HepG2 (cell line): ENCODE measurements around the gene SYPL2. TPM values are rescaled to one million over a fixed set of nuclear protein-coding genes. Genes with fewer than 3 reads are reported as not detected.

Experiments
- ATAC-seq: fragments of 200-7000 bp; cut with Tn5 transposase; 3 replicates; pipeline ENCODE4 v1.9.1; 2020; ENCODE audit warnings: mild to moderate bottlenecking, moderate library complexity
- BruUV-seq: library from RNA; stranded (reverse); fragments of 400-500 nt; replicated peaks from 2 replicates; lab custom pipeline; 2021; lab: Mats Ljungman, UMichigan
- CTCF ChIA-PET: fragments of 300-600 bp; formaldehyde crosslinking; extraction: SDS; loops from one replicate; lab custom pipeline; 2021; ENCODE audit warnings: low total read pairs, inconsistent platforms, low intra/inter-chr PET ratio; lab: Yijun Ruan, JAX
- POLR2A ChIA-PET: fragments of 350-600 bp; sonication (Branson Sonifier 250); formaldehyde crosslinking; loops from one replicate; lab custom pipeline; 2020; ENCODE audit warnings: antibody characterized with exemption, inconsistent platforms; lab: Yijun Ruan, JAX
- DNase-seq: peaks from one replicate; pipeline ENCODE4 v3.0.0-alpha.2; 2015; ENCODE audit warnings: low spot score
- FAIRE-seq: peaks from 3 replicates; lab custom pipeline; 2011; peaks lifted over from hg19 to GRCh38; lab: Jason Lieb, UNC
- H2AFZ ChIP-seq: one replicate; pipeline ENCODE4 v1.6.1; 2011; ENCODE audit warnings: low read length, inconsistent platforms
- H3K27ac ChIP-seq: fragments of 300-600 bp; 3 replicates; pipeline ENCODE4 v1.8.0; 2011; ENCODE audit warnings: mixed run types, mild to moderate bottlenecking, mixed read lengths, low read length, inconsistent platforms; ENCODE audit not compliant: insufficient read depth; ENCODE audit errors: extremely low read length
- H3K27me3 ChIP-seq, 2 experiments: fragments of 200-600 bp in 1 of 2; 2 replicates in 1 of 2; 3 replicates in 1 of 2; pipeline versions ENCODE4 v1.6.0 to v1.8.0; 2011; ENCODE audit warnings: low read length in 2 of 2, mild to moderate bottlenecking in 2 of 2, moderate library complexity in 2 of 2, inconsistent platforms in 1 of 2; ENCODE audit not compliant: insufficient read depth in 2 of 2, control insufficient read depth in 1 of 2
- H3K36me3 ChIP-seq, 2 experiments: fragments of 200-600 bp in 1 of 2; replicated peaks in 1 of 2; 2 replicates in 1 of 2; 3 replicates in 1 of 2; pipeline versions ENCODE4 v1.5.1 to v1.8.0; 2011; ENCODE audit warnings: low read length in 2 of 2, inconsistent platforms in 1 of 2; ENCODE audit not compliant: insufficient read depth in 2 of 2, control insufficient read depth in 1 of 2
- H3K4me1 ChIP-seq: 2 replicates; pipeline ENCODE4 v1.5.1; 2012; ENCODE audit warnings: low read length, inconsistent platforms; ENCODE audit not compliant: insufficient read depth
- H3K4me2 ChIP-seq: 2 replicates; pipeline ENCODE4 v1.6.0; 2011; ENCODE audit warnings: low read depth, low read length, inconsistent platforms
- H3K4me3 ChIP-seq, 3 experiments: fragments of 200-600 bp in 1 of 3; sonication (generic), shearing (Covaris generic) in 1 of 3; replicated peaks in 1 of 3; 2 replicates each; pipeline ENCODE4 v1.5.1; 2011 to 2016; ENCODE audit warnings: low read length in 3 of 3, inconsistent platforms in 2 of 3, low read depth in 2 of 3, mild to moderate bottlenecking in 2 of 3, control low read depth in 1 of 3, mixed read lengths in 1 of 3; ENCODE audit not compliant: insufficient read depth in 1 of 3
- H3K79me2 ChIP-seq: one replicate; pipeline ENCODE4 v1.6.1; 2011; ENCODE audit warnings: low read length, inconsistent platforms; ENCODE audit not compliant: insufficient read depth
- H3K9ac ChIP-seq: 2 replicates; pipeline ENCODE4 v1.6.0; 2011; ENCODE audit warnings: mild to moderate bottlenecking, low read depth, low read length, inconsistent platforms; ENCODE audit not compliant: insufficient read depth
- H3K9me3 ChIP-seq: 2 replicates; pipeline ENCODE4 v1.5.1; 2012; ENCODE audit warnings: mild to moderate bottlenecking, low read length
- H4K20me1 ChIP-seq: 2 replicates; pipeline ENCODE4 v1.6.0; 2011; ENCODE audit warnings: inconsistent platforms, mild to moderate bottlenecking, low read length, moderate library complexity; ENCODE audit not compliant: insufficient read depth
- CEBPG ChIP-seq: IDR thresholded peaks from 2 replicates; pipeline ENCODE4 v1.6.1; 2016
- CTCF ChIP-seq: sonication (generic); formaldehyde crosslinking; IDR thresholded peaks from 2 replicates; pipeline ENCODE4 v1.5.0; 2020; ENCODE audit warnings: mild to moderate bottlenecking, missing genetic modification reagents, moderate library complexity
- HMGXB4 ChIP-seq, 2 experiments: sonication (generic) in 1 of 2; formaldehyde crosslinking in 1 of 2; IDR thresholded peaks; 2 replicates each; pipeline versions ENCODE4 v1.4.0 to v1.6.1; 2018 to 2020; ENCODE audit warnings: missing genetic modification reagents in 2 of 2, borderline replicate concordance in 1 of 2, low read depth in 1 of 2, mild to moderate bottlenecking in 1 of 2, missing biosample characterization in 1 of 2
- JARID2 ChIP-seq: sonication (generic); formaldehyde crosslinking; IDR thresholded peaks from 2 replicates; pipeline ENCODE4 v1.8.1; 2023; ENCODE audit warnings: missing genetic modification reagents, inconsistent platforms; ENCODE audit not compliant: insufficient replicate concordance
- LCORL ChIP-seq, 2 experiments: fragments of 450-650 bp in 1 of 2; sonication (generic) in 1 of 2; formaldehyde crosslinking in 1 of 2; IDR thresholded peaks; 2 replicates each; pipeline versions ENCODE4 v1.5.0 to v1.6.1; 2017 to 2020; ENCODE audit warnings: antibody characterized with exemption in 1 of 2, missing genetic modification reagents in 1 of 2
- RARA ChIP-seq: IDR thresholded peaks from 2 replicates; pipeline ENCODE4 v1.6.1; 2016; ENCODE audit warnings: missing genetic modification reagents, missing compliant biosample characterization
- SMC3 ChIP-seq: IDR thresholded peaks from 2 replicates; pipeline ENCODE4 v1.6.1; 2011; ENCODE audit warnings: low read length, improper control_type of control experiment
- TOE1 ChIP-seq: sonication (generic); formaldehyde crosslinking; IDR thresholded peaks from 2 replicates; pipeline ENCODE4 v1.4.0; 2020; ENCODE audit warnings: mild to moderate bottlenecking, missing genetic modification reagents
- XRCC5 ChIP-seq: fragments of 200-400 bp; formaldehyde crosslinking; optimal IDR thresholded peaks from 2 replicates; pipeline ENCODE3; 2017; ENCODE audit warnings: mild to moderate bottlenecking, low read length
- ZBTB46 ChIP-seq: sonication (generic); formaldehyde crosslinking; IDR thresholded peaks from 2 replicates; pipeline ENCODE4 v1.4.0; 2020; ENCODE audit warnings: mild to moderate bottlenecking, missing genetic modification reagents, borderline replicate concordance
- ZNF639 ChIP-seq: conservative IDR thresholded peaks from 2 replicates; pipeline ENCODE4 v1.6.1; 2018; ENCODE audit warnings: missing genetic modification reagents
- ZSCAN5A ChIP-seq: sonication (generic); formaldehyde crosslinking; IDR thresholded peaks from 2 replicates; pipeline ENCODE4 v1.8.0; 2022; ENCODE audit warnings: mild to moderate bottlenecking, missing genetic modification reagents, borderline replicate concordance
- WGBS: methylation state at CpG from one replicate; pipeline ENCODE4 v1.1.6; 2017; ENCODE audit warnings: low lambda C conversion rate; 5-methylcytosine and 5-hydroxymethylcytosine counted together
- in situ Hi-C: cut with HindIII; loops from 2 replicates; pipeline ENCODE4 v1.10.0; 2017; ENCODE audit warnings: low pct_unique_long_range_greater_than_20kb; ENCODE audit not compliant: extremely low pct_ligation_motif_present
- intact Hi-C: fragments of 100-400 bp; cut with micrococcal nuclease; formaldehyde crosslinking; loops from one replicate; pipeline ENCODE4 v1.10.0; 2022; ENCODE audit not compliant: unreplicated experiment
- polyA plus RNA-seq, 8 experiments: library from polyadenylated mRNA; depleted of rRNA in 3 of 8; stranded (reverse) in 7 of 8; unstranded in 1 of 8; fragments of >200 nt; fragmentation: Illumina TruSeq in 4 of 8; extraction: Trizol in 4 of 8; gene quantifications; 2 replicates each; pipeline versions ENCODE4 v1.2.1 to v1.2.3, GENCODE V29; 2011 to 2016; ENCODE audit warnings: low read depth in 4 of 8, missing spikeins in 1 of 8, mixed read lengths in 1 of 8; ENCODE audit not compliant: insufficient read depth in 1 of 8
- total RNA-seq, 5 experiments: library from RNA; depleted of rRNA; stranded (reverse); fragments of >200 nt; fragmentation: Illumina TruSeq; extraction: Trizol; gene quantifications; 2 replicates each; pipeline ENCODE4 v1.2.3, GENCODE V29; 2016; ENCODE audit warnings: low read depth in 1 of 5

SYPL2 gene
- total and polyA plus RNA-seq, 2 of the 13 experiments (the other 11 are each of a cell fraction or from before 2014, with no cell fraction given): 0.17 to 0.24 TPM

- TF ChIP-seq CTCF (CRISPR knock-in tag) (peak; percentile 76), XRCC5 (peak; percentile 73), SMC3 (peak; percentile 73), ZSCAN5A (CRISPR knock-in tag) (no peak), ZNF639 (CRISPR knock-in tag) (no peak)
Observed at GRCh38 chr1:109490029-109490933, 23.9 kb downstream of the SYPL2 start (continued).

GRCh38 chr1:109490934-109491302 lies 24.6 kb downstream of the SYPL2 start:
- CTCF ChIA-PET: interaction anchor here (1.8 kb wide), 1 partner anchor 41 kb away, joined by 45 read pairs; no protein-coding TSS in a partner anchor
- POLR2A ChIA-PET: interaction anchor here (1.4 kb wide), 1 partner anchor 41 kb away, joined by 18 read pairs; no protein-coding TSS in a partner anchor
- no peak overlapping the region for H3K4me2 ChIP-seq
- H3K4me1 ChIP-seq: peaks cover 18% of the 10 kb centered on the region
- H3K9me3 ChIP-seq: no peaks in the 10 kb centered on the region
- no peaks in the 10 kb centered on the region for H3K79me2 ChIP-seq
- no peak overlapping the region for H3K27ac ChIP-seq
- no peak overlapping the region for H3K9ac ChIP-seq
- BruUV-seq: no TSS peak
- peaks cover 1 to 2% of the 10 kb centered on the region in 2 experiments; a peak in 2 of 5 replicates for H3K36me3 ChIP-seq
- in situ Hi-C loops (loop anchor here (5.0 kb wide), 1 partner anchor 41 kb away; no protein-coding TSS in a partner anchor), intact Hi-C loops (loop anchor here (5.0 kb wide), 1 partner anchor 64 kb away; the partner anchor contains the start of gene PSMA5)
- H3K27me3 ChIP-seq: no peaks in the 10 kb centered on the region
- no peak for DNase-seq
- H3K4me3 ChIP-seq: no peak overlapping the region
- 97% methylated on average over 4 of the region's 11 CpGs for WGBS
- no peak for FAIRE-seq
- H2AFZ ChIP-seq: no peak overlapping the region
- no peaks in the 10 kb centered on the region for H4K20me1 ChIP-seq
- ATAC-seq: no peak
- TF ChIP-seq TOE1: no peak
- no peak for TF ChIP-seq RARA (CRISPR knock-in tag)
- TF ChIP-seq ZBTB46: no peak
- TF ChIP-seq HMGXB4 (CRISPR knock-in tag; IDR thresholded peaks at IDR 0.05; ENCODE audit: borderline replicate concordance in 1 of 2, low read depth in 1 of 2): no peak
- no peak for TF ChIP-seq LCORL (IDR thresholded peaks at IDR 0.05)
- no peak for TF ChIP-seq LCORL (CRISPR knock-in tag; IDR thresholded peaks at IDR 0.05)
- TF ChIP-seq JARID2 (CRISPR knock-in tag): no peak
- no peak for TF ChIP-seq CEBPG (CRISPR knock-in tag)
